GM23338 (cell line): ENCODE measurements around the gene ZNF747.

Experiments used
- CREB1 ChIP-seq: fragments of 250-450 bp; sonication (Bioruptor Pico); IDR thresholded peaks from 2 replicates; pipeline ENCODE4 v1.5.0; 2020; ENCODE audit warnings: low read depth, mild to moderate bottlenecking, moderate library complexity
- CTCF ChIP-seq, 2 experiments: fragments of 200-600 bp in 1 of 2; sonication (generic) in 1 of 2; conservative IDR thresholded peaks; 2 replicates each; pipeline versions ENCODE4 v1.5.1 to v1.6.1; 2016 to 2017; ENCODE audit warnings: antibody characterized with exemption in 2 of 2, low read depth in 2 of 2, mild to moderate bottlenecking in 2 of 2, moderate library complexity in 1 of 2
- ETS1 ChIP-seq: IDR thresholded peaks from 2 replicates; pipeline ENCODE4 v1.6.1; 2016; ENCODE audit warnings: antibody characterized with exemption
- EZH2 ChIP-seq: fragments of 200-600 bp; sonication (generic); IDR thresholded peaks from one replicate; pipeline ENCODE4 v1.8.0; 2017; ENCODE audit warnings: antibody characterized with exemption, mild to moderate bottlenecking, low read depth; ENCODE audit not compliant: unreplicated experiment
- EZH2phosphoT487 ChIP-seq: fragments of 200-600 bp; sonication (generic); IDR thresholded peaks from one replicate; pipeline ENCODE4 v1.8.1; 2018; ENCODE audit warnings: antibody characterized with exemption; ENCODE audit not compliant: unreplicated experiment
- NANOG ChIP-seq: IDR thresholded peaks from 2 replicates; pipeline ENCODE4 v1.6.1; 2016; ENCODE audit warnings: antibody characterized with exemption, borderline replicate concordance
- POLR2AphosphoS5 ChIP-seq: IDR thresholded peaks from 2 replicates; pipeline ENCODE4 v1.6.1; 2016; ENCODE audit warnings: antibody characterized with exemption, low read depth
- REST ChIP-seq: IDR thresholded peaks from one replicate; pipeline ENCODE4 v1.6.1; 2018; ENCODE audit warnings: antibody characterized with exemption; ENCODE audit not compliant: unreplicated experiment
- STAT1 ChIP-seq: IDR thresholded peaks from one replicate; pipeline ENCODE4 v1.6.1; 2016; ENCODE audit warnings: antibody characterized with exemption; ENCODE audit not compliant: unreplicated experiment
- ZNF462 ChIP-seq: fragments of 250-450 bp; sonication (Bioruptor Pico); IDR thresholded peaks from 2 replicates; pipeline ENCODE4 v1.5.0; 2020; ENCODE audit warnings: mild to moderate bottlenecking, moderate library complexity

GRCh38 chr16:30485818-30486436, 48.7 kb downstream of the ZNF747 start:
- TF ChIP-seq CTCF (conservative IDR thresholded peaks at IDR 0.05; ENCODE audit: low read depth in 2 of 2): no peak
- TF ChIP-seq ETS1: no peak
- TF ChIP-seq EZH2: no peak
- no peak for TF ChIP-seq POLR2AphosphoS5
- no peak for TF ChIP-seq REST
- TF ChIP-seq CREB1 (CRISPR knock-in tag): no peak
- no peak for TF ChIP-seq ZNF462 (CRISPR knock-in tag)
- no peak for TF ChIP-seq STAT1
- no peak for TF ChIP-seq EZH2phosphoT487
- no peak for TF ChIP-seq NANOG
